Colonic mucosa (tissue), 4 donors: ENCODE measurements around the gene TMEM183A. TPM values are rescaled to one million over a fixed set of nuclear protein-coding genes. Genes with fewer than 3 reads are reported as not detected.
A peak's percentile ranks its signal among the peaks of the same experiment; 100 is the strongest.

ENCODE experiments used
- DNase-seq: peaks from one replicate; pipeline ENCODE4 v3.0.0-alpha.2; 2020
- H3K27ac ChIP-seq: fragments of 200-600 bp; one replicate; pipeline ENCODE4 v1.8.0; 2021
- H3K27me3 ChIP-seq: fragments of 200-600 bp; one replicate; pipeline ENCODE4 v1.8.0; 2021
- H3K36me3 ChIP-seq: fragments of 200-600 bp; one replicate; pipeline ENCODE4 v1.8.0; 2021
- H3K4me1 ChIP-seq: fragments of 200-600 bp; one replicate; pipeline ENCODE4 v1.8.0; 2021; ENCODE audit warnings: mild to moderate bottlenecking
- H3K4me3 ChIP-seq: fragments of 200-600 bp; one replicate; pipeline ENCODE4 v1.8.0; 2021
- H3K9ac ChIP-seq, 2 donors: one replicate each; pipeline ENCODE4 v1.7.0; 2013; ENCODE audit warnings: control low read depth in 2 of 2, low read depth in 2 of 2, low read length in 2 of 2
- H3K9me3 ChIP-seq: fragments of 200-600 bp; one replicate; pipeline ENCODE4 v1.8.0; 2021
- intact Hi-C: fragments of 100-400 bp; cut with DNase I; formaldehyde crosslinking; loops from one replicate; pipeline ENCODE4 v1.14.1; 2022
- total RNA-seq, 2 donors: library from RNA; stranded (reverse); fragmentation: NEBNext Ultra II Directional in 1 of 2; extraction: Animal tissue kit (Norgen Biotek cat#: 25700) in 1 of 2; gene quantifications; one replicate each; pipeline ENCODE4 v1.2.1, GENCODE V29; 2021
- TF ChIP-seq, protein P1 (sequence below): fragments of 200-600 bp; IDR thresholded peaks from one replicate; pipeline ENCODE4 v1.8.0; 2022; ENCODE audit warnings: antibody characterized with exemption, mild to moderate bottlenecking
- donor health status: healthy.
- donor health status: DM: no; HTN: no; CAD: no.
- donor health status: DM: no; HTN: no; CAD: no.

TMEM183A gene
- total RNA-seq, 2 donors from 2014 or later, result 117 to 134 TPM

DNA sequence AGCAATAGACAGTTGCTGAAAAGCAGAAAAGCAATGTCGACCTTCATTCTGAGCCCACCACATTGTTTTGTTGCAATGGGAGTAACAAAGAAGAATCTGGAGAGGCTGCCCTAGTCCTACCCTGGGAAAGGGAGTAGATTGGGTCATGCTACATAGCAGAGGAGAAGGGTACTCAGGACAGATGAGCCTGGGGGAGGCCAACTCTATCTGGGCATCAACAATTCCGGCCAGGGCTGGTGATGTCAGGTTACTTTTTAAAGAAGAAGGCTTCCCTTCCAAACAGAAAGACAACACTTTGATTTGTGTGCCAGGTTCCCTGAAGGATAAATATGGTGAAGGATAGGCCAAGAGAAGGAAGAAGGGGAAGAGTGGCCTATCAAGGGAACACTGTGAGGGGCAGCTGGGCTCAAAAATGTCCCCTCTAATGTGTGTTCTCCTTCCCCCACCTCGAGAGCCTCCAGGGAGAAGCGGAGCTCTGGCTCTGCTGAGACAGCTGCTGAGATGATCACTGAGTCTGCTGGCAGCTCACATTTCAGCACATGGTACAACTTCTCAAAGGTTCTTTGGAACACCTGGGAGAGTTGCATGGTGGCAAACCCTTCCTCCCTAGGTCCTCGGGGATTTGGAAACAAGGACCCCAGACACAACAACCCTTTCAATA, 45.8 kb upstream of the TMEM183A start:
- H3K27ac ChIP-seq, result no peak overlapping the region
- no peaks in the 10 kb centered on the region for H3K36me3 ChIP-seq
- no peaks in the 10 kb centered on the region for H3K27me3 ChIP-seq
- no peak overlapping the region for H3K4me3 ChIP-seq
- TF ChIP-seq, protein P1, sequence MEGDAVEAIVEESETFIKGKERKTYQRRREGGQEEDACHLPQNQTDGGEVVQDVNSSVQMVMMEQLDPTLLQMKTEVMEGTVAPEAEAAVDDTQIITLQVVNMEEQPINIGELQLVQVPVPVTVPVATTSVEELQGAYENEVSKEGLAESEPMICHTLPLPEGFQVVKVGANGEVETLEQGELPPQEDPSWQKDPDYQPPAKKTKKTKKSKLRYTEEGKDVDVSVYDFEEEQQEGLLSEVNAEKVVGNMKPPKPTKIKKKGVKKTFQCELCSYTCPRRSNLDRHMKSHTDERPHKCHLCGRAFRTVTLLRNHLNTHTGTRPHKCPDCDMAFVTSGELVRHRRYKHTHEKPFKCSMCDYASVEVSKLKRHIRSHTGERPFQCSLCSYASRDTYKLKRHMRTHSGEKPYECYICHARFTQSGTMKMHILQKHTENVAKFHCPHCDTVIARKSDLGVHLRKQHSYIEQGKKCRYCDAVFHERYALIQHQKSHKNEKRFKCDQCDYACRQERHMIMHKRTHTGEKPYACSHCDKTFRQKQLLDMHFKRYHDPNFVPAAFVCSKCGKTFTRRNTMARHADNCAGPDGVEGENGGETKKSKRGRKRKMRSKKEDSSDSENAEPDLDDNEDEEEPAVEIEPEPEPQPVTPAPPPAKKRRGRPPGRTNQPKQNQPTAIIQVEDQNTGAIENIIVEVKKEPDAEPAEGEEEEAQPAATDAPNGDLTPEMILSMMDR, result no peak
- H3K9ac ChIP-seq, result no peak overlapping the region
- intact Hi-C loops, result no loop called here
- peaks cover 14% of the 10 kb centered on the region for H3K4me1 ChIP-seq
- no peaks in the 10 kb centered on the region for H3K9me3 ChIP-seq
- no peak for DNase-seq

DNA sequence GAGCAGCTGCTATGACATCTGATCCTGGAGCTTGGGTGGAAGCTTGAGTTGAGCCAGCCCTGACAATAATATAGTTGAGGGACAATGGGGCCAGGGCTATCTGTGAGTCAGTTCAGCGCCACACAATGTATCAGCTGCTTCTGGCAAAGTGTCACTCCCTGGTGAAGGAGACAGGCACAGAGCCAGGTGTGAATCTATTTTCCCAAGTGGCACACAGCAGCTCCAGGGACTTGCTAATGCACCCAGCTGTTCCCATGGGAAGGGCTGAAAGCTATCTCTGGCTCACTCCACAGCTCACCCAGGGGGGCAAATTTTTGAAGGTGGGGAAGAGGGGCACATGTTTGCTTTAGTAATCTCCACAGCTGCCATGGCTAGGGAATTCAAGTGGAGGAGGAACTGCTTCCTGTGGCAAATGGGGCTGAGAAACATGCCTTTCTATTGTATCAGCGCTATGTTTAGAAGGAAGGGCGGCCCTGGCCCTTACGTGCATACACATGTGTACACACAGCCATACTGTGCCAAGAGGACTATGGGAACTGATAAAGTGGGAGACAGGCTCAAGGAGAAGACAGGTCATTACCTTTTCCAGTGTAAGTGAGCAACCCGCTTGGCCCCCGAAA, 42.3 kb upstream of the TMEM183A start:
- no peak for DNase-seq
- intact Hi-C loops, result no loop called here
- Histone ChIP-seq H3K9ac (no peak overlapping the region), H3K36me3 (no peaks in the 10 kb centered on the region), H3K4me3 (no peak overlapping the region), H3K4me1 (peaks cover 9% of the 10 kb centered on the region), H3K9me3 (no peaks in the 10 kb centered on the region), H3K27ac (no peak overlapping the region), H3K27me3 (no peaks in the 10 kb centered on the region)
- TF ChIP-seq, protein P1, result no peak

DNA sequence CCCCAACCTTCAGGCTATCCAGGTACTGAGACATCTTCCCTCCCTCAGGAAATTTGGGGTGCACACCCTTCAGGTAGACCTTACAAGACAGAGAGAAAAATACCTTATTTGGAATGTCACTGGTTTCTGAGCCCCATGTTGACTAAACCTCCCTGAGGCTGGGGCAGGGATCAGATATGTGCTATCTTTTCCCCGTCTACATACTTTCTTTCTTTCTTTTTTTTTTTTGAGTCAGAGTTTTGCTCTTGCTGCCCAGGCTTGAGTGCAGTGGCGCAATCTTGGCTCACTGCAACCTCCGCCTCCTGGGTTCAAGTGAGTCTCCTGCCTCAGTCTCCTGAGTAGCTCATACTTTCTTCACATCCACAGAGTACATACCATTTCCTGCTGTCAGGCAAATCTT, 41.8 kb upstream of the TMEM183A start:
- Histone ChIP-seq H3K9ac (no peak overlapping the region), H3K9me3 (no peaks in the 10 kb centered on the region), H3K4me3 (no peak overlapping the region), H3K4me1 (peaks cover 9% of the 10 kb centered on the region), H3K27ac (no peak overlapping the region), H3K27me3 (no peaks in the 10 kb centered on the region), H3K36me3 (no peaks in the 10 kb centered on the region)
- intact Hi-C loops, result no loop called here
- TF ChIP-seq, protein P1, result no peak
- no peak for DNase-seq

DNA sequence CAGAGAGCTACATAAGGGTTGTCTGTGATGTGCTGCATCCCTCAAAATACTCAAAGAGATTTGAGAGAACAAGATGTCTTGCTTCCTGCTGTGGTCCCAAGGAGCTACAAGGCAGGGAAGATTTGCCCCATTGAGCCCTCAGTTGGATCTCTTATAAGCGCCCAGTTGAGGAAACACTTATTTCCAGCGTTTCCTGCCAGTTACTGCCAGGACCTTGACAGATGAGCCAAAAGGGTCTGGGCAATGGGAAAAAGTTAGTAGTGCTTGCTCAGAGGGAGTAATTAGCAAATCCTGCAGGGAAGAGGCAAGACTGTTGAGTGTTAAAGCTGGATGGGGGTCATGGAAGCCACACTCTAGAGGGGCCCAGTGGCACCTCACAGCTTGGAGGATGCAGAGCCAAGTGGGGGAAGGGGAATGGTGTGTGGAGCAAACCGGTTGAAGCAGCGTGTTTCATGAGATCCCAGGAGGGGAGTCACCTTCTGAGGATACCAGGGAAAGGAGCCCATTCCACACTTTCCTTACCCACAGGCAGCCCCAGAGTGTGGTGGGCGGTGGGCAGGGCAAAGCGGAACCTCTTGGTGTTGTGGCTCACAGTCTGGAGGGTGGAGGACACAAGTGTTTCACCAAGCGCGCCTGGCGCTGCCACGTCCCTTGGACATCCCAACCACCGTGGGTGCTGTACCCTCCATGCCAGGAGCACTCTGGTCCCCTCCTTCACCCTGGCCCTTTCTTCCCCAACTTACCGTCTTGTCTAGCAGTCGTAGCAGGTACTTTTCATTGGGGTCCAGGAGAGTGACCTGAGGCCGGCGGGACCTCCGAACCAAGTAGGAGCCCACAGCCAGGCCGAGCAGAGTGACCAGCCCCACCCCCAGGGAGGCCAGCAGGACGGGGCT, 40.9 kb upstream of the TMEM183A start:
- DNase-seq, result peak; percentile 45
- Histone ChIP-seq H3K9ac (peak overlapping the region; percentile 73 to 99), H3K27ac (peak overlapping the region; percentile 74), H3K36me3 (no peaks in the 10 kb centered on the region), H3K9me3 (no peaks in the 10 kb centered on the region), H3K4me1 (peaks cover 9% of the 10 kb centered on the region), H3K27me3 (no peaks in the 10 kb centered on the region), H3K4me3 (peak overlapping the region; percentile 95)
- intact Hi-C loops, result no loop called here
- TF ChIP-seq, protein P1, result no peak

DNA sequence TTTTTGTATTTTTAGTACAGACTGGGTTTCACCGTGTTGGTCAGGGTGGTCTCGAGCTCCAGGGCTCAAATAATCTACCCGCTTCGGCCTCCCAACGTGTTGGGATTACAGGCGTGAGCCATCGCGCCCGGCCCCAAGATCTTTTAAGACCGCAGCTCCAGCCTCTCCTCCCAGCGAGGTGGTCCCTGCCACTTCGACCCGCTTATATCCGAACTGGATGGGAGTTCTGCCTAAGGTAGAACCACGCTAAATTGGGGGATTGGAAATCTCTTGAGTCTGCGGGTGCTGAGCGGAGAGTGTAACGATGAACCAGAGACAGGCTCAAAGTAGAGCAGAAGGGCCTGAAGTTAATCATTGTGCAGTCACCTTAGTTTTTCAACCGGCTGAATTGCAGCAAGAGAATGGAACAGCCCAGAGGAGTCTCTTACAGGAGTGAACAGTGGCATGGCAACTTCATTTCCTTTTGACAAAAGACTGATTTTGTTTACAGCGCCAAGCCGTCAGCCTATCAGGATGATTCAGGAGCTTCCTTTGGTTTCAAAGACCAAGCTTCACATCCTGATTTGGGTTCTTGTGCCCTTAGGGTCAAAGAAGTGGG, 39.4 kb upstream of the TMEM183A start:
- Histone ChIP-seq H3K27ac (peak overlapping the region; percentile 44), H3K27me3 (no peaks in the 10 kb centered on the region), H3K4me1 (peaks cover 9% of the 10 kb centered on the region), H3K9ac (peak overlapping the region; percentile 58 to 84), H3K4me3 (peak overlapping the region; percentile 95), H3K9me3 (no peaks in the 10 kb centered on the region), H3K36me3 (no peaks in the 10 kb centered on the region)
- intact Hi-C loops, result no loop called here
- TF ChIP-seq, protein P1, result no peak
- peak; percentile 31 for DNase-seq
